HEK293T (cell line): ENCODE data around the gene NFE2L3.

Experiments used
- BHLHE40 ChIP-seq: fragments of 450-650 bp; IDR thresholded peaks from 2 replicates; pipeline ENCODE4 v1.6.1; 2016; ENCODE audit warnings: mild to moderate bottlenecking, moderate library complexity, borderline replicate concordance
- CTBP1 ChIP-seq: fragments of 450-650 bp; IDR thresholded peaks from 2 replicates; pipeline ENCODE4 v1.6.1; 2016; ENCODE audit warnings: borderline replicate concordance
- ELF4 ChIP-seq: fragments of 450-650 bp; IDR thresholded peaks from 2 replicates; pipeline ENCODE4 v1.6.1; 2017; ENCODE audit warnings: antibody characterized with exemption
- FOXA1 ChIP-seq: fragments of 450-650 bp; IDR thresholded peaks from 2 replicates; pipeline ENCODE4 v1.6.1; 2016; ENCODE audit warnings: mild to moderate bottlenecking
- FOXK2 ChIP-seq: fragments of 450-650 bp; IDR thresholded peaks from 2 replicates; pipeline ENCODE4 v1.6.1; 2016; ENCODE audit warnings: mild to moderate bottlenecking
- FOXM1 ChIP-seq: fragments of 450-650 bp; IDR thresholded peaks from 2 replicates; pipeline ENCODE4 v1.6.1; 2017; ENCODE audit warnings: mild to moderate bottlenecking, borderline replicate concordance
- HDGF ChIP-seq: fragments of 450-650 bp; IDR thresholded peaks from 2 replicates; pipeline ENCODE4 v1.6.1; 2017; ENCODE audit warnings: antibody characterized with exemption, borderline replicate concordance
- L3MBTL2 ChIP-seq: fragments of 450-650 bp; conservative IDR thresholded peaks from 2 replicates; pipeline ENCODE4 v1.6.1; 2016; ENCODE audit warnings: mild to moderate bottlenecking
- LEF1 ChIP-seq: fragments of 450-650 bp; IDR thresholded peaks from 2 replicates; pipeline ENCODE4 v1.6.1; 2017; ENCODE audit warnings: mild to moderate bottlenecking, borderline replicate concordance
- NFRKB ChIP-seq: fragments of 450-650 bp; IDR thresholded peaks from 2 replicates; pipeline ENCODE4 v1.6.1; 2016; ENCODE audit warnings: mild to moderate bottlenecking, moderate library complexity
- PKNOX1 ChIP-seq: fragments of 450-650 bp; IDR thresholded peaks from 2 replicates; pipeline ENCODE4 v1.6.1; 2016
- SP1 ChIP-seq: fragments of 450-650 bp; IDR thresholded peaks from 2 replicates; pipeline ENCODE4 v1.6.1; 2017
- SUZ12 ChIP-seq: fragments of 450-650 bp; IDR thresholded peaks from 2 replicates; pipeline ENCODE4 v1.6.1; 2016; ENCODE audit warnings: mild to moderate bottlenecking
- ZNF384 ChIP-seq: fragments of 450-650 bp; IDR thresholded peaks from 2 replicates; pipeline ENCODE4 v1.6.1; 2016

DNA sequence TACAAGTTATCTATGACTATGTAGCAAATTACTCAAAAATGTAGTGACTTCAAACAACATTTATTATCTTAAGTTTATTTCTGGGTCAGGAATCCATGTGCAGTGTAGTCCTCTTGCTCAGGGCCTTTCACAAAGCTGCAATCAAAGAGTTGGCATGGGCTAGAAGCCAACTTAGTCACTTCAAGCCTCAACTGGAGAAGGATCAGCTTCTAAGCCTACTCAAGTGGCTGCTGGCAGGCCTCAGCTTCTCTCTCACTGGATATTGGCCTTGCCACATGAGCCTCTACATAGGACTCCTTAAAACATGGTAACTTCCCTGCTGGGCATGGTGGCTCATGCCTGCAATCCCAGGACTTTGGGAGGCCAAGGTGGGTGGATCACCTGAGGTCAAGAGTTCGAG lies 5.0 kb upstream of the NFE2L3 start:
- no peak for TF ChIP-seq FOXA1
- TF ChIP-seq SUZ12: no peak
- TF ChIP-seq BHLHE40: no peak
- no peak for TF ChIP-seq ELF4
- TF ChIP-seq FOXK2: no peak
- no peak for TF ChIP-seq LEF1
- no peak for TF ChIP-seq PKNOX1
- no peak for TF ChIP-seq HDGF
- no peak for TF ChIP-seq NFRKB
- TF ChIP-seq L3MBTL2: no peak
- TF ChIP-seq CTBP1: no peak
- TF ChIP-seq FOXM1: no peak
- TF ChIP-seq ZNF384: no peak
- no peak for TF ChIP-seq SP1
